ENCODE measurements around the gene ENOX1. TPM values are rescaled to one million over a fixed set of nuclear protein-coding genes. Genes with fewer than 3 reads are reported as not detected.

The ENOX1 gene
- total RNA-seq, 1 experiment from 2014 or later: 0.26 TPM

DNA sequence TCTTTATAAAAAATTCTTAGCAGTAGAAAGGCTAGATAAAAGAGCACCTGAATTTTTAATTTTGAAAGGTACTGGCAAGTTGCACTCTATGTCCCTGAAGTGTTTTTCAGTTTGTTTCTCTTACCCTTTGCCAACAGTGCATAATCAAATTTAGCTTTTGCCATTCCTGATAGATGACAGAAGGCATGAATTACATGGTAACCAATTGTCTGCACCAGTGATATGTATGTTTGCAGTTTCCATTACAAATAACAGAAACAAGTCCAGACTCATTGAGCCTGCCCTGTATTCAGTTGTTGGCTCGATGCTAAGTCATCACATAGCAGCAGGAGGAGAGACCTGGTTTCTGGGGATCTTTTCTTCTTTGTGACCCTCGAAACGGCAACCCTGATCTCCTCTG, 453.6 kb downstream of the ENOX1 start:
- no peak overlapping the region for H3K4me3 Mint-ChIP-seq
- ChIA-PET POLR2A (no interaction called here), CTCF (no interaction called here)
- no peak for DNase-seq (ENCODE audit: low spot score)
- no peaks in the 10 kb centered on the region for H3K27me3 Mint-ChIP-seq (ENCODE audit: low read depth)
- H3K27ac Mint-ChIP-seq: no peak overlapping the region
- ATAC-seq: no peak
- H3K9me3 Mint-ChIP-seq: no peaks in the 10 kb centered on the region
- TF ChIP-seq NFYB (CRISPR knock-in tag; conservative IDR thresholded peaks at IDR 0.05; ENCODE audit: low read depth) (no peak), TCF7 (CRISPR knock-in tag; IDR thresholded peaks at IDR 0.05; ENCODE audit: low read depth) (no peak), FOXJ3 (CRISPR knock-in tag; IDR thresholded peaks at IDR 0.05; ENCODE audit: borderline replicate concordance) (no peak), TEAD1 (CRISPR knock-in tag; IDR thresholded peaks at IDR 0.05) (no peak), FOXK1 (CRISPR knock-in tag; IDR thresholded peaks at IDR 0.05) (no peak), TEAD4 (CRISPR knock-in tag; IDR thresholded peaks at IDR 0.05) (no peak), MXD4 (CRISPR knock-in tag; IDR thresholded peaks at IDR 0.05; ENCODE audit: borderline replicate concordance) (no peak), OVOL2 (CRISPR knock-in tag; IDR thresholded peaks at IDR 0.05; ENCODE audit: borderline replicate concordance) (no peak), ZNF121 (CRISPR knock-in tag; IDR thresholded peaks at IDR 0.05) (no peak), ESRRA (CRISPR knock-in tag; IDR thresholded peaks at IDR 0.05; ENCODE audit: borderline replicate concordance) (no peak), CREM (CRISPR knock-in tag; IDR thresholded peaks at IDR 0.05) (no peak), SMAD3 (CRISPR knock-in tag; IDR thresholded peaks at IDR 0.05; ENCODE audit: borderline replicate concordance) (no peak), ZNF232 (CRISPR knock-in tag; IDR thresholded peaks at IDR 0.05) (no peak)
- TF ChIP-seq, protein P1, sequence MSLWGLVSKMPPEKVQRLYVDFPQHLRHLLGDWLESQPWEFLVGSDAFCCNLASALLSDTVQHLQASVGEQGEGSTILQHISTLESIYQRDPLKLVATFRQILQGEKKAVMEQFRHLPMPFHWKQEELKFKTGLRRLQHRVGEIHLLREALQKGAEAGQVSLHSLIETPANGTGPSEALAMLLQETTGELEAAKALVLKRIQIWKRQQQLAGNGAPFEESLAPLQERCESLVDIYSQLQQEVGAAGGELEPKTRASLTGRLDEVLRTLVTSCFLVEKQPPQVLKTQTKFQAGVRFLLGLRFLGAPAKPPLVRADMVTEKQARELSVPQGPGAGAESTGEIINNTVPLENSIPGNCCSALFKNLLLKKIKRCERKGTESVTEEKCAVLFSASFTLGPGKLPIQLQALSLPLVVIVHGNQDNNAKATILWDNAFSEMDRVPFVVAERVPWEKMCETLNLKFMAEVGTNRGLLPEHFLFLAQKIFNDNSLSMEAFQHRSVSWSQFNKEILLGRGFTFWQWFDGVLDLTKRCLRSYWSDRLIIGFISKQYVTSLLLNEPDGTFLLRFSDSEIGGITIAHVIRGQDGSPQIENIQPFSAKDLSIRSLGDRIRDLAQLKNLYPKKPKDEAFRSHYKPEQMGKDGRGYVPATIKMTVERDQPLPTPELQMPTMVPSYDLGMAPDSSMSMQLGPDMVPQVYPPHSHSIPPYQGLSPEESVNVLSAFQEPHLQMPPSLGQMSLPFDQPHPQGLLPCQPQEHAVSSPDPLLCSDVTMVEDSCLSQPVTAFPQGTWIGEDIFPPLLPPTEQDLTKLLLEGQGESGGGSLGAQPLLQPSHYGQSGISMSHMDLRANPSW (CRISPR knock-in tag; conservative IDR thresholded peaks at IDR 0.05; ENCODE audit: low read depth): no peak
- TF ChIP-seq, protein P2, sequence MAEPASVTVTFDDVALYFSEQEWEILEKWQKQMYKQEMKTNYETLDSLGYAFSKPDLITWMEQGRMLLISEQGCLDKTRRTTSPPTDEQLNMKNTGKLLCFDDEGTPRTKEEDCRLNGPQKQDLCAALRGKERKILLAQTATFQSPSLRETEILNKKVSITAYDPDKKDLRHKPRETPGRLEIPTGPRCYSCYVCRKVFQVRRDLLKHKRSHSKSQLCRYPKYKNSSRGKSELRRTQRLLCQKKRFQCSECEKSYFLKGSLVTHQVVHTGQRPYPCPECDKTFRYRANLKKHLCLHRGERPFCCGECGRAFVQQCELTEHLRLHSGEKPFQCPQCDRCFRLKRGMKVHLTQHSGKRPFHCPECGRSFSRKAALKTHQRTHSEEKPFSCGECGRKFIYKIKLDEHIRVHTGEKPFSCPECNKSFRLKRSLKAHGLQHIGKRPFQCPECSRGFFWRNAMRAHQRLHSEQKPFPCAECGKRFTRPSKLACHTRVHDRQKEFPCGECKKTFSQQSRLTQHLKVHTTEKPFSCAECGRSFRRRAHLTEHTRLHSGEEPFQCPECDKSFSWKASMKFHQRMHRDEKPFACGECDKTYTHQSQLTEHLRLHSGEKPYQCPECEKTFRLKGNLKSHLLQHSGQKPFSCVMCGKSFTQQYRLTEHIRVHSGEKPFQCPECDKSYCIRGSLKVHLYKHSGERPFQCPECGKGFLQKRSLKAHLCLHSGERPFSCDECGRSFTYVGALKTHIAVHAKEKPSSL (CRISPR knock-in tag; conservative IDR thresholded peaks at IDR 0.05): no peak
- TF ChIP-seq, protein P3, sequence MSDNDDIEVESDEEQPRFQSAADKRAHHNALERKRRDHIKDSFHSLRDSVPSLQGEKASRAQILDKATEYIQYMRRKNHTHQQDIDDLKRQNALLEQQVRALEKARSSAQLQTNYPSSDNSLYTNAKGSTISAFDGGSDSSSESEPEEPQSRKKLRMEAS (CRISPR knock-in tag; IDR thresholded peaks at IDR 0.05): no peak
- TF ChIP-seq, protein P4, sequence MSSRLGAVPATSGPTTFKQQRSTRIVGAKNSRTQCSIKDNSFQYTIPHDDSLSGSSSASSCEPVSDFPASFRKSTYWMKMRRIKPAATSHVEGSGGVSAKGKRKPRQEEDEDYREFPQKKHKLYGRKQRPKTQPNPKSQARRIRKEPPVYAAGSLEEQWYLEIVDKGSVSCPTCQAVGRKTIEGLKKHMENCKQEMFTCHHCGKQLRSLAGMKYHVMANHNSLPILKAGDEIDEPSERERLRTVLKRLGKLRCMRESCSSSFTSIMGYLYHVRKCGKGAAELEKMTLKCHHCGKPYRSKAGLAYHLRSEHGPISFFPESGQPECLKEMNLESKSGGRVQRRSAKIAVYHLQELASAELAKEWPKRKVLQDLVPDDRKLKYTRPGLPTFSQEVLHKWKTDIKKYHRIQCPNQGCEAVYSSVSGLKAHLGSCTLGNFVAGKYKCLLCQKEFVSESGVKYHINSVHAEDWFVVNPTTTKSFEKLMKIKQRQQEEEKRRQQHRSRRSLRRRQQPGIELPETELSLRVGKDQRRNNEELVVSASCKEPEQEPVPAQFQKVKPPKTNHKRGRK (CRISPR knock-in tag; IDR thresholded peaks at IDR 0.05; ENCODE audit: borderline replicate concordance): no peak
- TF ChIP-seq, protein P5, sequence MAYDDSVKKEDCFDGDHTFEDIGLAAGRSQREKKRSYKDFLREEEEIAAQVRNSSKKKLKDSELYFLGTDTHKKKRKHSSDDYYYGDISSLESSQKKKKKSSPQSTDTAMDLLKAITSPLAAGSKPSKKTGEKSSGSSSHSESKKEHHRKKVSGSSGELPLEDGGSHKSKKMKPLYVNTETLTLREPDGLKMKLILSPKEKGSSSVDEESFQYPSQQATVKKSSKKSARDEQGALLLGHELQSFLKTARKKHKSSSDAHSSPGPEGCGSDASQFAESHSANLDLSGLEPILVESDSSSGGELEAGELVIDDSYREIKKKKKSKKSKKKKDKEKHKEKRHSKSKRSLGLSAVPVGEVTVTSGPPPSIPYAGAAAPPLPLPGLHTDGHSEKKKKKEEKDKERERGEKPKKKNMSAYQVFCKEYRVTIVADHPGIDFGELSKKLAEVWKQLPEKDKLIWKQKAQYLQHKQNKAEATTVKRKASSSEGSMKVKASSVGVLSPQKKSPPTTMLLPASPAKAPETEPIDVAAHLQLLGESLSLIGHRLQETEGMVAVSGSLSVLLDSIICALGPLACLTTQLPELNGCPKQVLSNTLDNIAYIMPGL (CRISPR knock-in tag; IDR thresholded peaks at IDR 0.05): no peak
- TF ChIP-seq, protein P6, sequence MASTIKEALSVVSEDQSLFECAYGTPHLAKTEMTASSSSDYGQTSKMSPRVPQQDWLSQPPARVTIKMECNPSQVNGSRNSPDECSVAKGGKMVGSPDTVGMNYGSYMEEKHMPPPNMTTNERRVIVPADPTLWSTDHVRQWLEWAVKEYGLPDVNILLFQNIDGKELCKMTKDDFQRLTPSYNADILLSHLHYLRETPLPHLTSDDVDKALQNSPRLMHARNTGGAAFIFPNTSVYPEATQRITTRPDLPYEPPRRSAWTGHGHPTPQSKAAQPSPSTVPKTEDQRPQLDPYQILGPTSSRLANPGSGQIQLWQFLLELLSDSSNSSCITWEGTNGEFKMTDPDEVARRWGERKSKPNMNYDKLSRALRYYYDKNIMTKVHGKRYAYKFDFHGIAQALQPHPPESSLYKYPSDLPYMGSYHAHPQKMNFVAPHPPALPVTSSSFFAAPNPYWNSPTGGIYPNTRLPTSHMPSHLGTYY (CRISPR knock-in tag; IDR thresholded peaks at IDR 0.05): no peak
- TF ChIP-seq, protein P7, sequence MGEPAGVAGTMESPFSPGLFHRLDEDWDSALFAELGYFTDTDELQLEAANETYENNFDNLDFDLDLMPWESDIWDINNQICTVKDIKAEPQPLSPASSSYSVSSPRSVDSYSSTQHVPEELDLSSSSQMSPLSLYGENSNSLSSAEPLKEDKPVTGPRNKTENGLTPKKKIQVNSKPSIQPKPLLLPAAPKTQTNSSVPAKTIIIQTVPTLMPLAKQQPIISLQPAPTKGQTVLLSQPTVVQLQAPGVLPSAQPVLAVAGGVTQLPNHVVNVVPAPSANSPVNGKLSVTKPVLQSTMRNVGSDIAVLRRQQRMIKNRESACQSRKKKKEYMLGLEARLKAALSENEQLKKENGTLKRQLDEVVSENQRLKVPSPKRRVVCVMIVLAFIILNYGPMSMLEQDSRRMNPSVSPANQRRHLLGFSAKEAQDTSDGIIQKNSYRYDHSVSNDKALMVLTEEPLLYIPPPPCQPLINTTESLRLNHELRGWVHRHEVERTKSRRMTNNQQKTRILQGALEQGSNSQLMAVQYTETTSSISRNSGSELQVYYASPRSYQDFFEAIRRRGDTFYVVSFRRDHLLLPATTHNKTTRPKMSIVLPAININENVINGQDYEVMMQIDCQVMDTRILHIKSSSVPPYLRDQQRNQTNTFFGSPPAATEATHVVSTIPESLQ (CRISPR knock-in tag; IDR thresholded peaks at IDR 0.05): no peak
- no peaks in the 10 kb centered on the region for H3K36me3 Mint-ChIP-seq
- peaks cover 5% of the 10 kb centered on the region; the same call in 1 of the 2 replicates for H3K4me1 Mint-ChIP-seq
